HEK293 (cell line): ENCODE data around the gene COL6A1.

Experiments
- CTCF ChIA-PET: fragments of 350-600 bp; formaldehyde crosslinking; extraction: SDS; loops from one replicate; lab custom pipeline; 2021; ENCODE audit warnings: antibody characterized with exemption; lab: Yijun Ruan, JAX
- POLR2A ChIA-PET: fragments of 300-600 bp; formaldehyde crosslinking; extraction: SDS; loops from one replicate; lab custom pipeline; 2020; ENCODE audit warnings: antibody characterized with exemption, inconsistent platforms; lab: Yijun Ruan, JAX
- H3K27ac ChIP-seq: fragments of 200-500 bp; sonication (Bioruptor generic); 2 replicates; pipeline ENCODE4 v1.5.1; 2014; ENCODE audit warnings: low read depth, low read length, control low read depth, inconsistent platforms; ENCODE audit errors: extremely low read depth
- H3K36me3 ChIP-seq, 2 experiments: fragments of 200-500 bp in 1 of 2; sonication (Bioruptor generic) in 1 of 2; 1 replicate in 1 of 2; 2 replicates in 1 of 2; pipeline ENCODE4 v1.5.1; 2014 to 2017; ENCODE audit warnings: inconsistent platforms in 2 of 2, low read length in 2 of 2; ENCODE audit not compliant: control insufficient read depth in 2 of 2, insufficient read depth in 1 of 2
- H3K4me1 ChIP-seq: fragments of 200-500 bp; sonication (Bioruptor generic); 2 replicates; pipeline ENCODE4 v1.5.1; 2014; ENCODE audit warnings: mild to moderate bottlenecking, low read length, inconsistent platforms; ENCODE audit not compliant: control insufficient read depth, insufficient read depth
- H3K4me3 ChIP-seq: 2 replicates; pipeline ENCODE4 v1.5.1; 2011; ENCODE audit warnings: low read depth, mild to moderate bottlenecking, control low read depth, low read length, moderate library complexity
- H3K9me3 ChIP-seq: fragments of 200-500 bp; sonication (Bioruptor generic); 2 replicates; pipeline ENCODE4 v1.5.1; 2014; ENCODE audit warnings: low read depth, low read length, inconsistent platforms; ENCODE audit not compliant: control insufficient read depth, insufficient read depth
- ATF2 ChIP-seq: fragments of 450-650 bp; formaldehyde crosslinking; IDR thresholded peaks from 2 replicates; pipeline ENCODE4 v1.5.1; 2016; ENCODE audit warnings: missing biosample characterization, missing genetic modification characterization, low read depth
- CTCF ChIP-seq: fragments of 450-650 bp; formaldehyde crosslinking; IDR thresholded peaks from 2 replicates; pipeline ENCODE4 v1.5.1; 2016; ENCODE audit warnings: missing biosample characterization, missing genetic modification characterization
- GLI4 ChIP-seq: fragments of 450-650 bp; formaldehyde crosslinking; IDR thresholded peaks from 2 replicates; pipeline ENCODE4 v1.5.1; 2016; ENCODE audit warnings: missing biosample characterization, missing genetic modification characterization
- GLIS1 ChIP-seq: fragments of 450-650 bp; formaldehyde crosslinking; IDR thresholded peaks from 2 replicates; pipeline ENCODE4 v1.5.1; 2016; ENCODE audit warnings: missing biosample characterization, missing genetic modification characterization
- PRDM1 ChIP-seq: fragments of 450-650 bp; formaldehyde crosslinking; IDR thresholded peaks from 2 replicates; pipeline ENCODE4; 2016; ENCODE audit warnings: missing biosample characterization, missing genetic modification characterization
- SP3 ChIP-seq: fragments of 450-650 bp; formaldehyde crosslinking; IDR thresholded peaks from 2 replicates; pipeline ENCODE4 v1.5.1; 2016; ENCODE audit warnings: missing biosample characterization, missing genetic modification characterization
- YY1 ChIP-seq: fragments of 450-650 bp; formaldehyde crosslinking; IDR thresholded peaks from 2 replicates; pipeline ENCODE4 v1.5.1; 2018; ENCODE audit warnings: missing biosample characterization, missing genetic modification characterization
- ZBTB26 ChIP-seq: fragments of 450-650 bp; formaldehyde crosslinking; optimal IDR thresholded peaks from 2 replicates; pipeline ENCODE3; 2016; ENCODE audit warnings: missing biosample characterization, mild to moderate bottlenecking, missing genetic modification characterization
- ZEB2 ChIP-seq: fragments of 450-650 bp; formaldehyde crosslinking; IDR thresholded peaks from 2 replicates; pipeline ENCODE4 v1.5.1; 2016; ENCODE audit warnings: missing biosample characterization, missing genetic modification characterization
- ZNF19 ChIP-seq: fragments of 450-650 bp; formaldehyde crosslinking; IDR thresholded peaks from 2 replicates; pipeline ENCODE4; 2016; ENCODE audit warnings: missing biosample characterization, missing genetic modification characterization, low read depth
- ZNF2 ChIP-seq: fragments of 450-650 bp; formaldehyde crosslinking; IDR thresholded peaks from 2 replicates; pipeline ENCODE4 v1.5.1; 2016; ENCODE audit warnings: missing biosample characterization, missing genetic modification characterization
- ZNF26 ChIP-seq: fragments of 450-650 bp; formaldehyde crosslinking; IDR thresholded peaks from 2 replicates; pipeline ENCODE4 v1.5.1; 2016; ENCODE audit warnings: missing biosample characterization, missing genetic modification characterization
- ZNF311 ChIP-seq: fragments of 450-650 bp; formaldehyde crosslinking; IDR thresholded peaks from 2 replicates; pipeline ENCODE4 v1.5.1; 2017; ENCODE audit warnings: missing biosample characterization, missing genetic modification characterization, borderline replicate concordance
- ZNF341 ChIP-seq: fragments of 450-650 bp; formaldehyde crosslinking; IDR thresholded peaks from 2 replicates; pipeline ENCODE4; 2016; ENCODE audit warnings: low read depth, missing biosample characterization, missing genetic modification characterization
- ZNF350 ChIP-seq: fragments of 450-650 bp; formaldehyde crosslinking; IDR thresholded peaks from 2 replicates; pipeline ENCODE4 v1.5.0; 2017; ENCODE audit warnings: missing biosample characterization, mild to moderate bottlenecking, missing genetic modification characterization
- ZNF449 ChIP-seq: fragments of 450-650 bp; formaldehyde crosslinking; IDR thresholded peaks from 2 replicates; pipeline ENCODE4 v1.5.1; 2017; ENCODE audit warnings: missing biosample characterization, mild to moderate bottlenecking, missing genetic modification characterization, moderate library complexity
- ZNF501 ChIP-seq: fragments of 450-650 bp; formaldehyde crosslinking; IDR thresholded peaks from 2 replicates; pipeline ENCODE4 v1.5.1; 2016; ENCODE audit warnings: missing biosample characterization, missing genetic modification characterization
- ZNF544 ChIP-seq: fragments of 450-650 bp; formaldehyde crosslinking; IDR thresholded peaks from 2 replicates; pipeline ENCODE4 v1.5.0; 2017; ENCODE audit warnings: missing biosample characterization, missing genetic modification characterization
- ZNF585B ChIP-seq: fragments of 450-650 bp; formaldehyde crosslinking; IDR thresholded peaks from 2 replicates; pipeline ENCODE4 v1.5.1; 2016; ENCODE audit warnings: missing biosample characterization, missing genetic modification characterization
- ZNF600 ChIP-seq: fragments of 450-650 bp; formaldehyde crosslinking; IDR thresholded peaks from 2 replicates; pipeline ENCODE4 v1.5.1; 2016; ENCODE audit warnings: missing biosample characterization, missing genetic modification characterization
- ZNF626 ChIP-seq: fragments of 450-650 bp; sonication (Bioruptor Pico); formaldehyde crosslinking; IDR thresholded peaks from 2 replicates; pipeline ENCODE4 v1.5.1; 2018; ENCODE audit warnings: missing biosample characterization, missing genetic modification characterization, inconsistent platforms
- ZNF629 ChIP-seq: fragments of 450-650 bp; formaldehyde crosslinking; IDR thresholded peaks from 2 replicates; pipeline ENCODE4 v1.5.1; 2017; ENCODE audit warnings: missing biosample characterization, missing genetic modification characterization
- ZNF670 ChIP-seq: fragments of 450-650 bp; formaldehyde crosslinking; IDR thresholded peaks from 2 replicates; pipeline ENCODE4 v1.5.1; 2016; ENCODE audit warnings: missing biosample characterization, missing genetic modification characterization, low read depth
- ZNF768 ChIP-seq: fragments of 450-650 bp; formaldehyde crosslinking; IDR thresholded peaks from 2 replicates; pipeline ENCODE4 v1.5.1; 2018; ENCODE audit warnings: missing biosample characterization, mild to moderate bottlenecking, missing genetic modification characterization
- ZNF843 ChIP-seq: fragments of 450-650 bp; formaldehyde crosslinking; IDR thresholded peaks from 2 replicates; pipeline ENCODE4 v1.5.1; 2016; ENCODE audit warnings: missing biosample characterization, missing genetic modification characterization
- ZSCAN5A ChIP-seq: fragments of 450-650 bp; formaldehyde crosslinking; IDR thresholded peaks from 2 replicates; pipeline ENCODE4 v1.5.1; 2016; ENCODE audit warnings: missing biosample characterization, missing genetic modification characterization

The COL6A1 gene

GRCh38 chr21:45970674-45971615 is 10.6 kb upstream of the COL6A1 start:
- POLR2A ChIA-PET = interaction anchor here (1.3 kb wide), 1 partner anchor 173 kb away, joined by 4 read pairs; no protein-coding TSS in a partner anchor
- Histone ChIP-seq H3K9me3 (no peaks in the 10 kb centered on the region), H3K27ac (no peak overlapping the region), H3K4me1 (peaks cover 21% of the 10 kb centered on the region), H3K36me3 (no peaks in the 10 kb centered on the region), H3K4me3 (no peak overlapping the region)
- CTCF ChIA-PET = interaction anchor here (0.6 to 3.2 kb wide), 18 partner anchors 8 to 661 kb away, joined by 3 to 22 read pairs (median 4); partner anchors contain the start of gene MCM3AP
- TF ChIP-seq ZNF626 (tag by site-specific recombination) (no peak), ZNF2 (tag by site-specific recombination) (peak; percentile 84), ZNF670 (no peak), ZNF501 (tag by site-specific recombination) (no peak), GLI4 (tag by site-specific recombination) (no peak), GLIS1 (tag by site-specific recombination) (peak; percentile 61), ZNF600 (tag by site-specific recombination) (no peak), ZNF544 (tag by site-specific recombination) (no peak), ZNF843 (tag by site-specific recombination) (no peak), ZNF585B (tag by site-specific recombination) (0 out of 2 replicates have a peak, but pooled peaks have one; percentile 4), CTCF (tag by site-specific recombination) (peak; percentile 92), PRDM1 (tag by site-specific recombination) (no peak), ZNF350 (tag by site-specific recombination) (no peak), YY1 (tag by site-specific recombination) (peak; percentile 60), ZNF26 (tag by site-specific recombination) (no peak), ZBTB26 (tag by site-specific recombination) (no peak), SP3 (tag by site-specific recombination) (no peak), ZNF449 (tag by site-specific recombination) (no peak), ZNF311 (tag by site-specific recombination) (no peak), ZEB2 (tag by site-specific recombination) (no peak), ZSCAN5A (no peak), ZNF629 (tag by site-specific recombination) (peak; percentile 40; the same call in 1 of the 2 replicates), ZNF341 (tag by site-specific recombination) (no peak), ATF2 (tag by site-specific recombination) (no peak), ZNF768 (no peak), ZNF19 (tag by site-specific recombination) (no peak)
